K562 treated with DMSO at 1 percent for 24 hours (cell line): Measurements from ENCODE around the gene SNX8. TPM values are rescaled to one million over a fixed set of nuclear protein-coding genes. Genes with fewer than 3 reads are reported as not detected.

Experiments used
- total RNA-seq: library from RNA; unstranded; fragments of 300-600 nt; gene quantifications from 2 replicates; pipeline ENCODE4 v1.2.3, GENCODE V29; 2022; ENCODE audit warnings: low read depth; ENCODE audit not compliant: insufficient read depth

Gene SNX8
- total RNA-seq: 22.9 and 23.1 TPM in 2 replicates

GRCh38 chr7:2314209-2314955, at the start of gene SNX8:
SNX8 (minus strand) TSS chr7:2314441; CDS start chr7:2314421, 20 bp downstream.

GRCh38 chr7:2354186-2354938, 40.1 kb upstream of the SNX8 start, which contains the start of gene EIF3B:
EIF3B (plus strand) TSS chr7:2354827; CDS start chr7:2354922, 95 bp downstream.

GRCh38 chr7:2241580-2242540, 72.4 kb downstream of the SNX8 start, which contains the start of the genes MRM2 and NUDT1:
MRM2 (minus strand) TSS chr7:2242205; CDS start chr7:2242169, 36 bp downstream.
NUDT1 (plus strand) TSS chr7:2242226; CDS start chr7:2244575, 2,349 bp downstream.

GRCh38 chr7:2232766-2233520, 81.3 kb downstream of the SNX8 start, which contains the start of gene MAD1L1:
MAD1L1 (minus strand) TSS chr7:2232945; CDS start chr7:2230133, 2,812 bp downstream.

Other genes with a start within 250 kb of the SNX8 start
- gene MAD1L1, start 81.5 kb downstream of the SNX8 start, total RNA-seq: 84.9 and 99.4 TPM in 2 replicates
- gene MRM2, start 72.2 kb downstream of the SNX8 start, total RNA-seq: 32.2 and 33.5 TPM in 2 replicates
- gene NUDT1, start 72.2 kb downstream of the SNX8 start, total RNA-seq: 75.3 and 77.9 TPM in 2 replicates
- gene EIF3B, start 40.4 kb upstream of the SNX8 start, total RNA-seq: 184 and 189 TPM in 2 replicates
- gene CHST12, start 89.2 kb upstream of the SNX8 start, total RNA-seq: 58.3 and 62.6 TPM in 2 replicates
- gene GRIFIN, start 162.0 kb upstream of the SNX8 start, total RNA-seq: not detected in 2 replicates
- gene LFNG, start 205.3 kb upstream of the SNX8 start, total RNA-seq: 0.76 and 0.83 TPM in 2 replicates
- gene BRAT1, start 241.1 kb upstream of the SNX8 start, total RNA-seq: 64.4 and 76.4 TPM in 2 replicates
- 8.7 and 11.5 TPM in 2 replicates for gene IQCE, start 244.5 kb upstream of the SNX8 start, total RNA-seq